ENCODE data around the gene ACP3. TPM values are rescaled to one million over a fixed set of nuclear protein-coding genes. Genes with fewer than 3 reads are reported as not detected.

ACP3 gene
- total and polyA plus RNA-seq, 9 of the 15 experiments (the other 6 are each of a cell fraction or from before 2014, with no cell fraction given): 0.08 to 1.1 (median 0.21) TPM

- Histone ChIP-seq H4K20me1 (replicated peaks; ENCODE audit: control insufficient read depth, insufficient read depth, low read length) (no peaks in the 10 kb centered on the region), H3K9me1 (ENCODE audit: control insufficient read depth, insufficient read depth, low read length) (no peaks in the 10 kb centered on the region), H3K36me3 (ENCODE audit: control insufficient read depth, insufficient read depth, low read length) (no peaks in the 10 kb centered on the region), H3K4me2 (ENCODE audit: insufficient read depth, low read length) (no peak overlapping the region), H3K4me1 (replicated peaks in 1 of 2; ENCODE audit: control insufficient read depth in 2 of 2, insufficient read depth in 2 of 2, low read length in 2 of 2) (peaks cover 0 to 3% of the 10 kb centered on the region in 2 experiments; a peak in 2 of 5 replicates), H3K79me2 (ENCODE audit: control insufficient read depth, insufficient read depth, low read length) (no peaks in the 10 kb centered on the region), H3K4me3 (no peak overlapping the region), H3K9me3 (replicated peaks; ENCODE audit: control insufficient read depth, insufficient read depth, low read depth, low read length) (no peaks in the 10 kb centered on the region), H2AFZ (ENCODE audit: low read depth, low read length) (peak overlapping the region; percentile 45; the same call in 1 of the 2 replicates), H3K9ac (ENCODE audit: insufficient read depth in 1 of 2, low read depth in 2 of 2, low read length in 2 of 2) (no peak overlapping the region), H3K27ac (ENCODE audit: extremely low read depth, low read depth, low read length) (no peak overlapping the region), H3K27me3 (ENCODE audit: control insufficient read depth in 2 of 2, insufficient read depth in 2 of 2, low read length in 2 of 2) (no peaks in the 10 kb centered on the region; a peak in 1 of 5 replicates)
- in situ Hi-C loops (cut with MboI): no loop called here
- no peak for FAIRE-seq
- no TSS peak for BruUV-seq (replicated peaks)
- intact Hi-C loops (cut with micrococcal nuclease): no loop called here
- WGBS (ENCODE audit: insufficient coverage, low coverage, missing lambda C conversion rate): 9% methylated on average over 5 of the region's 5 CpGs
- DNase-seq (ENCODE audit: extremely low read depth in 1 of 4, low spot score in 3 of 4): no peak
- POLR2A ChIA-PET: interaction anchor here (0.9 to 1.3 kb wide), 2 partner anchors 9 to 15 kb away, joined by 3 read pairs; no protein-coding TSS in a partner anchor
- CTCF ChIA-PET (ENCODE audit: low intra/inter-chr PET ratio): no interaction called here
- TF ChIP-seq FOXJ3 (CRISPR knock-in tag; IDR thresholded peaks at IDR 0.05): no peak
- TF ChIP-seq XRCC5 (IDR thresholded peaks at IDR 0.05; ENCODE audit: low read depth, low read length): no peak
- no peak for TF ChIP-seq OTX1 (CRISPR knock-in tag; IDR thresholded peaks at IDR 0.05)
- TF ChIP-seq ZBTB11 (CRISPR knock-in tag; IDR thresholded peaks at IDR 0.05): no peak
- TF ChIP-seq HMG20A (CRISPR knock-in tag; conservative IDR thresholded peaks at IDR 0.05): no peak
- no peak for TF ChIP-seq ZNF717 (CRISPR knock-in tag; IDR thresholded peaks at IDR 0.05)
- TF ChIP-seq NCOA1 (IDR thresholded peaks at IDR 0.05; ENCODE audit: low read depth): no peak
- no peak for TF ChIP-seq SRSF9 (IDR thresholded peaks at IDR 0.05; ENCODE audit: borderline replicate concordance, low read depth, low read length)
- TF ChIP-seq ELF4 (CRISPR knock-in tag; IDR thresholded peaks at IDR 0.05): no peak
- no peak for TF ChIP-seq MECOM (CRISPR knock-in tag; IDR thresholded peaks at IDR 0.05)
- no peak for ATAC-seq
Measured at GRCh38 chr3:132283916-132284405, 33.2 kb upstream of the ACP3 start.

All from K562 (cell line).